Thyroid gland (tissue), 4 donors: ENCODE measurements around the gene IRAK2.

Experiments used
- POLR2A ChIP-seq, 2 donors: fragments of 450-650 bp; IDR thresholded peaks; one replicate each; pipeline ENCODE4 v1.6.1; 2017; ENCODE audit warnings: antibody characterized with exemption in 2 of 2, mild to moderate bottlenecking in 2 of 2, moderate library complexity in 1 of 2
- TF ChIP-seq, protein P1 (sequence below), 6 experiments: fragments of 200-600 bp in 3 of 6; fragments of 450-650 bp in 3 of 6; sonication (generic) in 3 of 6; IDR thresholded peaks; one replicate each; pipeline ENCODE4 v1.5.1; 2016 to 2019; ENCODE audit warnings: antibody characterized with exemption in 6 of 6, mild to moderate bottlenecking in 2 of 6, inconsistent platforms in 1 of 6, moderate library complexity in 1 of 6

DNA sequence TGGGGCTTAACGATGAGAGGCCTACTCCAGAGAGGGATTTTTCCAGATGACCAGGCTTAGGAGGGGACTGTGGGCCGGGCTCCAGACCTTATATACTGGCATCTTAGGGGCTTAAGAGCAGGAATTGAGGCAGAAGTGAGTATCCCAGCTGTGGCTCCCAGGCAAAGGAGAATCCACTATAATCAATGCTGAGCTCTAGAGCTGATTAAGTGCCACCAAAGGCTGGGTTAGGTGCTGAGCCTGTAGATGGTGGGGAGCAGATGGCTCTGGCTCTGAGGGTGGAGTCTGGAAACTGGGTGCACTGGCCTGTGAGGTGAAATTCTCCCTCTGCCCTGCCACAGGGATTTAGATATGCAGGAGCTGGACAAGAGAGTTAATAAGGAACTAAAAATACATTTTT is 23.2 kb downstream of the IRAK2 start:
- no peak for TF ChIP-seq POLR2A (IDR thresholded peaks at IDR 0.05)
- TF ChIP-seq, protein P1, sequence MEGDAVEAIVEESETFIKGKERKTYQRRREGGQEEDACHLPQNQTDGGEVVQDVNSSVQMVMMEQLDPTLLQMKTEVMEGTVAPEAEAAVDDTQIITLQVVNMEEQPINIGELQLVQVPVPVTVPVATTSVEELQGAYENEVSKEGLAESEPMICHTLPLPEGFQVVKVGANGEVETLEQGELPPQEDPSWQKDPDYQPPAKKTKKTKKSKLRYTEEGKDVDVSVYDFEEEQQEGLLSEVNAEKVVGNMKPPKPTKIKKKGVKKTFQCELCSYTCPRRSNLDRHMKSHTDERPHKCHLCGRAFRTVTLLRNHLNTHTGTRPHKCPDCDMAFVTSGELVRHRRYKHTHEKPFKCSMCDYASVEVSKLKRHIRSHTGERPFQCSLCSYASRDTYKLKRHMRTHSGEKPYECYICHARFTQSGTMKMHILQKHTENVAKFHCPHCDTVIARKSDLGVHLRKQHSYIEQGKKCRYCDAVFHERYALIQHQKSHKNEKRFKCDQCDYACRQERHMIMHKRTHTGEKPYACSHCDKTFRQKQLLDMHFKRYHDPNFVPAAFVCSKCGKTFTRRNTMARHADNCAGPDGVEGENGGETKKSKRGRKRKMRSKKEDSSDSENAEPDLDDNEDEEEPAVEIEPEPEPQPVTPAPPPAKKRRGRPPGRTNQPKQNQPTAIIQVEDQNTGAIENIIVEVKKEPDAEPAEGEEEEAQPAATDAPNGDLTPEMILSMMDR (IDR thresholded peaks at IDR 0.05), result no peak
